SK-N-SH treated with all-trans-retinoic acid at 6 μM for 48 hours (cell line): Measurements from ENCODE around the gene TAS2R39.

Experiments
- BACH2 ChIP-seq: fragments of 250-450 bp; sonication (Bioruptor Pico); IDR thresholded peaks from 2 replicates; pipeline ENCODE4 v1.9.0; 2021; ENCODE audit warnings: mild to moderate bottlenecking, borderline replicate concordance
- ISL1 ChIP-seq: fragments of 250-450 bp; sonication (Bioruptor Pico); IDR thresholded peaks from 2 replicates; pipeline ENCODE4 v2.1.2; 2022; ENCODE audit warnings: mild to moderate bottlenecking, moderate library complexity
- POU6F1 ChIP-seq: fragments of 250-450 bp; sonication (Bioruptor Pico); IDR thresholded peaks from 2 replicates; pipeline ENCODE4 v1.8.0; 2021; ENCODE audit warnings: low read depth, mild to moderate bottlenecking, moderate library complexity, borderline replicate concordance
- PPARA ChIP-seq: fragments of 250-450 bp; sonication (Bioruptor Pico); IDR thresholded peaks from 2 replicates; pipeline ENCODE4 v1.5.0; 2020; ENCODE audit warnings: mild to moderate bottlenecking, borderline replicate concordance
- ZFP30 ChIP-seq: fragments of 450-650 bp; formaldehyde crosslinking; IDR thresholded peaks from 2 replicates; pipeline ENCODE4 v1.5.0; 2022; ENCODE audit warnings: mild to moderate bottlenecking, moderate library complexity
- TF ChIP-seq, protein P1 (sequence below): fragments of 250-450 bp; sonication (Bioruptor Pico); IDR thresholded peaks from 2 replicates; pipeline ENCODE4 v1.8.0; 2020; ENCODE audit warnings: mild to moderate bottlenecking, moderate library complexity, borderline replicate concordance

- TF ChIP-seq, protein P1, sequence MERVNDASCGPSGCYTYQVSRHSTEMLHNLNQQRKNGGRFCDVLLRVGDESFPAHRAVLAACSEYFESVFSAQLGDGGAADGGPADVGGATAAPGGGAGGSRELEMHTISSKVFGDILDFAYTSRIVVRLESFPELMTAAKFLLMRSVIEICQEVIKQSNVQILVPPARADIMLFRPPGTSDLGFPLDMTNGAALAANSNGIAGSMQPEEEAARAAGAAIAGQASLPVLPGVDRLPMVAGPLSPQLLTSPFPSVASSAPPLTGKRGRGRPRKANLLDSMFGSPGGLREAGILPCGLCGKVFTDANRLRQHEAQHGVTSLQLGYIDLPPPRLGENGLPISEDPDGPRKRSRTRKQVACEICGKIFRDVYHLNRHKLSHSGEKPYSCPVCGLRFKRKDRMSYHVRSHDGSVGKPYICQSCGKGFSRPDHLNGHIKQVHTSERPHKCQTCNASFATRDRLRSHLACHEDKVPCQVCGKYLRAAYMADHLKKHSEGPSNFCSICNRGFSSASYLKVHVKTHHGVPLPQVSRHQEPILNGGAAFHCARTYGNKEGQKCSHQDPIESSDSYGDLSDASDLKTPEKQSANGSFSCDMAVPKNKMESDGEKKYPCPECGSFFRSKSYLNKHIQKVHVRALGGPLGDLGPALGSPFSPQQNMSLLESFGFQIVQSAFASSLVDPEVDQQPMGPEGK (CRISPR knock-in tag) = no peak
- TF ChIP-seq POU6F1 (CRISPR knock-in tag) (no peak), ISL1 (CRISPR knock-in tag) (no peak), PPARA (CRISPR knock-in tag) (no peak), ZFP30 (CRISPR knock-in tag) (no peak), BACH2 (CRISPR knock-in tag) (no peak)
These were observed 22.5 kb downstream of the TAS2R39 start for GRCh38 chr7:143205560-143206293.
